HCT116 (cell line): ENCODE data around the gene GPS1.

ENCODE experiments used
- EZH2 ChIP-seq: fragments of 200-600 bp; sonication (generic); IDR thresholded peaks from 2 replicates; pipeline ENCODE4 v1.6.1; 2017; ENCODE audit warnings: antibody characterized with exemption, mixed run types
- EZH2phosphoT487 ChIP-seq: fragments of 200-600 bp; IDR thresholded peaks from 2 replicates; pipeline ENCODE4 v1.6.1; 2018; ENCODE audit warnings: antibody characterized with exemption, borderline replicate concordance
- FOSL1 ChIP-seq: IDR thresholded peaks from 2 replicates; pipeline ENCODE4 v1.6.1; 2012; ENCODE audit warnings: low read depth
- POLR2A ChIP-seq: IDR thresholded peaks from 2 replicates; pipeline ENCODE4 v1.7.0; 2011; ENCODE audit warnings: borderline replicate concordance; ENCODE audit not compliant: insufficient read depth, insufficient read length; ENCODE audit errors: extremely low read depth
- POLR2AphosphoS5 ChIP-seq: IDR thresholded peaks from 2 replicates; pipeline ENCODE4 v1.6.1; 2011; ENCODE audit warnings: mild to moderate bottlenecking, low read depth, low read length, moderate library complexity
- RAD21 ChIP-seq: IDR thresholded peaks from 2 replicates; pipeline ENCODE4 v1.6.1; 2012; ENCODE audit warnings: low read depth, mild to moderate bottlenecking
- REST ChIP-seq: IDR thresholded peaks from 2 replicates; pipeline ENCODE4 v1.6.1; 2012; ENCODE audit warnings: low read depth
- SIN3A ChIP-seq: IDR thresholded peaks from 2 replicates; pipeline ENCODE4 v1.6.1; 2012; ENCODE audit warnings: low read depth
- SP1 ChIP-seq: IDR thresholded peaks from 2 replicates; pipeline ENCODE4 v1.6.1; 2012; ENCODE audit warnings: low read depth
- TCF7L2 ChIP-seq: IDR thresholded peaks from 2 replicates; pipeline ENCODE4 v1.7.0; 2011; ENCODE audit warnings: borderline replicate concordance, inconsistent platforms; ENCODE audit not compliant: insufficient read depth, insufficient read length; ENCODE audit errors: extremely low read depth
- YY1 ChIP-seq: IDR thresholded peaks from 2 replicates; pipeline ENCODE4 v1.6.1; 2011; ENCODE audit warnings: low read length, low read depth, moderate library complexity, mild to moderate bottlenecking; ENCODE audit not compliant: insufficient replicate concordance; ENCODE audit errors: extremely low read depth
- ZFX ChIP-seq: fragments of 450-650 bp; IDR thresholded peaks from 2 replicates; pipeline ENCODE4 v1.6.1; 2017
- TF ChIP-seq, protein P1 (sequence below), 3 experiments: fragments of 200-600 bp in 1 of 3; sonication (generic) in 1 of 3; IDR thresholded peaks in 2 of 3; conservative IDR thresholded peaks in 1 of 3; 2 replicates each; pipeline ENCODE4 v1.5.1; 2012 to 2017; ENCODE audit warnings: low read depth in 2 of 3, low read length in 2 of 3, antibody characterized with exemption in 1 of 3, borderline replicate concordance in 1 of 3, control low read depth in 1 of 3, mild to moderate bottlenecking in 1 of 3, mixed read lengths in 1 of 3, mixed run types in 1 of 3, moderate library complexity in 1 of 3; ENCODE audit not compliant: insufficient read depth in 1 of 3
- TF ChIP-seq, protein P2 (sequence below): IDR thresholded peaks from 2 replicates; pipeline ENCODE4 v1.6.1; 2011; ENCODE audit warnings: mild to moderate bottlenecking, low read length, moderate library complexity; ENCODE audit not compliant: insufficient replicate concordance; ENCODE audit errors: extremely low read depth

DNA sequence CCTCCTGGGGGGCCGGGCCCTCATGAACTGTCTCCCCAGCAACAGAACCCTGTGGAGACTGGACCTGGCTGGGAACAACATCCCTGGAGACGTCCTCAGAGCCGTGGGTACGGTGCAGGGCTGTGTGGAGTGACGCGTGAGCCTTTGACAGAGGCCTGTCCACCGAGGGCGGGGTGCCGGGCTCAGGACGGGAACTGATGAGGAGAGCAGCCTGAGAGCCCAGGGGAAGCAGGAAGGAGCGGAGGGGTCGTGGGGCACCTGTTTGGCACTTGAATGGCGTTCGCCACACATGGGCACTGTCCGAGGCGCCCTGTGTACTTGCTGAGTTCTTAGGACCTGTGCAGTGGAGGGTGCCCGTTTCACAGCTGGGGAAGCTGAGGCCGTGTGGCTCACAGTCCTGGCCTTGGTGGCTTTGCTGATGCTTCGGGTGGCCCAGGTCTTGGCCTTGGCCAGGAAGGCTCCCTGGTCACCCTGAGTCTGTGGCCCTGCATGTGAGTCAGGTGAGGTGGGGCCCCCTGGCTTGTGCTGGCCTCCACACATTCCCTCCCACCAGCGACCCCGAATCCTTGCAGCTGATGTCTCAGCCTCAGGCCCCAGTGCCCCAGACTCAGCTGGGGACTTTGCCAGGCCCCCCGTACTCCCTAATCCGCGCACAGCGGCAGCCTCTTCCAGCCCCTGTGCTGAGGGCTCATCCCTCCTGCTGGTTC lies 26.1 kb upstream of the GPS1 start:
- TF ChIP-seq SIN3A (no peak), POLR2A (no peak), REST (no peak), YY1 (no peak), RAD21 (no peak), EZH2phosphoT487 (no peak), TCF7L2 (no peak), POLR2AphosphoS5 (no peak), ZFX (no peak), EZH2 (no peak), FOSL1 (no peak), SP1 (no peak)
- TF ChIP-seq, protein P1, sequence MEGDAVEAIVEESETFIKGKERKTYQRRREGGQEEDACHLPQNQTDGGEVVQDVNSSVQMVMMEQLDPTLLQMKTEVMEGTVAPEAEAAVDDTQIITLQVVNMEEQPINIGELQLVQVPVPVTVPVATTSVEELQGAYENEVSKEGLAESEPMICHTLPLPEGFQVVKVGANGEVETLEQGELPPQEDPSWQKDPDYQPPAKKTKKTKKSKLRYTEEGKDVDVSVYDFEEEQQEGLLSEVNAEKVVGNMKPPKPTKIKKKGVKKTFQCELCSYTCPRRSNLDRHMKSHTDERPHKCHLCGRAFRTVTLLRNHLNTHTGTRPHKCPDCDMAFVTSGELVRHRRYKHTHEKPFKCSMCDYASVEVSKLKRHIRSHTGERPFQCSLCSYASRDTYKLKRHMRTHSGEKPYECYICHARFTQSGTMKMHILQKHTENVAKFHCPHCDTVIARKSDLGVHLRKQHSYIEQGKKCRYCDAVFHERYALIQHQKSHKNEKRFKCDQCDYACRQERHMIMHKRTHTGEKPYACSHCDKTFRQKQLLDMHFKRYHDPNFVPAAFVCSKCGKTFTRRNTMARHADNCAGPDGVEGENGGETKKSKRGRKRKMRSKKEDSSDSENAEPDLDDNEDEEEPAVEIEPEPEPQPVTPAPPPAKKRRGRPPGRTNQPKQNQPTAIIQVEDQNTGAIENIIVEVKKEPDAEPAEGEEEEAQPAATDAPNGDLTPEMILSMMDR (IDR thresholded peaks at IDR 0.05 in 2 of 3, conservative IDR thresholded peaks at IDR 0.05 in 1 of 3; ENCODE audit: borderline replicate concordance in 1 of 3, insufficient read depth in 1 of 3, low read depth in 2 of 3, low read length in 2 of 3): no peak
- TF ChIP-seq, protein P2, sequence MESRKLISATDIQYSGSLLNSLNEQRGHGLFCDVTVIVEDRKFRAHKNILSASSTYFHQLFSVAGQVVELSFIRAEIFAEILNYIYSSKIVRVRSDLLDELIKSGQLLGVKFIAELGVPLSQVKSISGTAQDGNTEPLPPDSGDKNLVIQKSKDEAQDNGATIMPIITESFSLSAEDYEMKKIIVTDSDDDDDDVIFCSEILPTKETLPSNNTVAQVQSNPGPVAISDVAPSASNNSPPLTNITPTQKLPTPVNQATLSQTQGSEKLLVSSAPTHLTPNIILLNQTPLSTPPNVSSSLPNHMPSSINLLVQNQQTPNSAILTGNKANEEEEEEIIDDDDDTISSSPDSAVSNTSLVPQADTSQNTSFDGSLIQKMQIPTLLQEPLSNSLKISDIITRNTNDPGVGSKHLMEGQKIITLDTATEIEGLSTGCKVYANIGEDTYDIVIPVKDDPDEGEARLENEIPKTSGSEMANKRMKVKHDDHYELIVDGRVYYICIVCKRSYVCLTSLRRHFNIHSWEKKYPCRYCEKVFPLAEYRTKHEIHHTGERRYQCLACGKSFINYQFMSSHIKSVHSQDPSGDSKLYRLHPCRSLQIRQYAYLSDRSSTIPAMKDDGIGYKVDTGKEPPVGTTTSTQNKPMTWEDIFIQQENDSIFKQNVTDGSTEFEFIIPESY: no peak
